Ishikawa (cell line): ENCODE data around the gene SUPT20H.

Experiments used
- CEBPB ChIP-seq: IDR thresholded peaks from 2 replicates; pipeline ENCODE4 v1.6.1; 2012
- CREB1 ChIP-seq: IDR thresholded peaks from 2 replicates; pipeline ENCODE4 v1.6.1; 2012; ENCODE audit warnings: low read depth
- EGR1 ChIP-seq: IDR thresholded peaks from 2 replicates; pipeline ENCODE4 v1.6.1; 2012
- EP300 ChIP-seq: IDR thresholded peaks from 2 replicates; pipeline ENCODE4 v1.6.1; 2012; ENCODE audit warnings: borderline replicate concordance
- FOXM1 ChIP-seq: IDR thresholded peaks from 2 replicates; pipeline ENCODE4 v1.6.1; 2012; ENCODE audit warnings: low read depth, borderline replicate concordance
- MAX ChIP-seq: IDR thresholded peaks from 2 replicates; pipeline ENCODE4 v1.6.1; 2012
- NFIC ChIP-seq: IDR thresholded peaks from 2 replicates; pipeline ENCODE4 v1.6.1; 2012
- RAD21 ChIP-seq: IDR thresholded peaks from 2 replicates; pipeline ENCODE4 v1.6.1; 2012; ENCODE audit warnings: low read depth
- REST ChIP-seq: IDR thresholded peaks from 2 replicates; pipeline ENCODE4 v1.6.1; 2012; ENCODE audit warnings: low read depth, mild to moderate bottlenecking
- TAF1 ChIP-seq: IDR thresholded peaks from 2 replicates; pipeline ENCODE4 v1.6.1; 2012; ENCODE audit warnings: low read depth, mild to moderate bottlenecking
- TCF12 ChIP-seq: IDR thresholded peaks from 2 replicates; pipeline ENCODE4 v1.6.1; 2012; ENCODE audit warnings: low read depth
- TEAD4 ChIP-seq: IDR thresholded peaks from 2 replicates; pipeline ENCODE4 v1.6.1; 2012
- USF1 ChIP-seq: IDR thresholded peaks from 2 replicates; pipeline ENCODE4 v1.6.1; 2012
- YY1 ChIP-seq: IDR thresholded peaks from 2 replicates; pipeline ENCODE4 v1.6.1; 2012; ENCODE audit warnings: low read depth
- ZBTB7A ChIP-seq: IDR thresholded peaks from 2 replicates; pipeline ENCODE4 v1.6.1; 2012; ENCODE audit warnings: low read depth

The SUPT20H gene

GRCh38 chr13:37100731-37101130 lies 41.2 kb upstream of the SUPT20H start:
- no peak for TF ChIP-seq EP300
- no peak for TF ChIP-seq CREB1
- TF ChIP-seq TAF1, result no peak

- TF ChIP-seq NFIC, result no peak
- no peak for TF ChIP-seq EGR1
- TF ChIP-seq ZBTB7A, result no peak
- no peak for TF ChIP-seq RAD21
- no peak for TF ChIP-seq TEAD4
- no peak for TF ChIP-seq CREB1
- no peak for TF ChIP-seq EP300
- TF ChIP-seq MAX, result no peak
- no peak for TF ChIP-seq USF1
- no peak for TF ChIP-seq CEBPB
- TF ChIP-seq YY1, result no peak
- TF ChIP-seq FOXM1, result no peak
Observed at GRCh38 chr13:37097076-37097475, 37.6 kb upstream of the SUPT20H start.

- TF ChIP-seq EP300, result no peak
Observed at GRCh38 chr13:37094840-37095239, 35.4 kb upstream of the SUPT20H start.

GRCh38 chr13:37094099-37094498 lies 34.6 kb upstream of the SUPT20H start:
- no peak for TF ChIP-seq MAX
- TF ChIP-seq FOXM1, result no peak
- TF ChIP-seq EP300, result no peak
- TF ChIP-seq NFIC, result no peak
- TF ChIP-seq TEAD4, result no peak
- TF ChIP-seq CREB1, result no peak
- TF ChIP-seq USF1, result no peak
- TF ChIP-seq RAD21, result no peak
- no peak for TF ChIP-seq YY1
- TF ChIP-seq EGR1, result no peak
- TF ChIP-seq REST, result no peak
- TF ChIP-seq ZBTB7A, result no peak
- no peak for TF ChIP-seq TAF1
- TF ChIP-seq TCF12, result no peak
- no peak for TF ChIP-seq CEBPB

- TF ChIP-seq NFIC (no peak), CREB1 (no peak), EGR1 (no peak), CEBPB (no peak), ZBTB7A (no peak), MAX (no peak), TEAD4 (no peak), REST (no peak), USF1 (no peak), FOXM1 (no peak), EP300 (no peak), RAD21 (no peak)
Observed at GRCh38 chr13:37091835-37092234, 32.3 kb upstream of the SUPT20H start.

- no peak for TF ChIP-seq EP300
- no peak for TF ChIP-seq NFIC
- no peak for TF ChIP-seq RAD21
- TF ChIP-seq FOXM1, result no peak
- no peak for TF ChIP-seq CEBPB
- TF ChIP-seq MAX, result no peak
- no peak for TF ChIP-seq TAF1
- no peak for TF ChIP-seq CREB1
- TF ChIP-seq ZBTB7A, result no peak
- TF ChIP-seq REST, result no peak
- no peak for TF ChIP-seq EGR1
- TF ChIP-seq TCF12, result no peak
- no peak for TF ChIP-seq TEAD4
- no peak for TF ChIP-seq USF1
- TF ChIP-seq YY1, result no peak
Observed at GRCh38 chr13:37090912-37091311, 31.4 kb upstream of the SUPT20H start.
